SU-DHL-6 (cell line): ENCODE results near the gene CLEC5A.

Experiments
- H2AFZ ChIP-seq: fragments of 200-600 bp; sonication (generic); 2 replicates; pipeline ENCODE4 v1.6.1; 2014; ENCODE audit warnings: low read depth, mild to moderate bottlenecking, moderate library complexity, mixed read lengths, antibody characterized with exemption, low read length; ENCODE audit not compliant: severe bottlenecking
- H3F3A ChIP-seq: fragments of 200-600 bp; shearing (Covaris generic); 2 replicates; pipeline ENCODE4 v1.6.0; 2016; ENCODE audit warnings: antibody characterized with exemption, mild to moderate bottlenecking; ENCODE audit not compliant: insufficient read depth
- H3K27ac ChIP-seq: fragments of 200-600 bp; sonication (generic); 2 replicates; pipeline ENCODE4 v1.5.1; 2016; ENCODE audit warnings: low read depth, mild to moderate bottlenecking, low read length, moderate library complexity, mixed read lengths
- H3K27me3 ChIP-seq: fragments of 200-600 bp; sonication (generic), shearing (Covaris generic); 2 replicates; pipeline ENCODE4 v1.6.0; 2014; ENCODE audit warnings: mild to moderate bottlenecking, low read length
- H3K36me3 ChIP-seq: fragments of 200-600 bp; sonication (generic); 2 replicates; pipeline ENCODE4 v1.6.1; 2014; ENCODE audit warnings: mild to moderate bottlenecking, low read length, mixed read lengths
- H3K4me2 ChIP-seq: fragments of 300-600, 200-600 bp; shearing (Covaris generic), sonication (generic); 2 replicates; pipeline ENCODE4 v1.6.0; 2014; ENCODE audit warnings: low read length, low read depth, mild to moderate bottlenecking; ENCODE audit not compliant: poor library complexity, severe bottlenecking
- H3K4me3 ChIP-seq: fragments of 200-600 bp; sonication (generic); 2 replicates; pipeline ENCODE4 v1.5.1; 2014; ENCODE audit warnings: antibody characterized with exemption, low read length, mild to moderate bottlenecking, mixed read lengths; ENCODE audit not compliant: insufficient read depth, poor library complexity, severe bottlenecking
- H3K79me2 ChIP-seq: fragments of 200-600 bp; sonication (generic); 2 replicates; pipeline ENCODE4 v1.6.1; 2014; ENCODE audit warnings: mild to moderate bottlenecking, low read length, moderate library complexity; ENCODE audit not compliant: insufficient read depth
- H3K9ac ChIP-seq: fragments of 200-600 bp; sonication (generic); 2 replicates; pipeline ENCODE4 v1.7.0; 2014; ENCODE audit warnings: mild to moderate bottlenecking, low read length
- H3K9me2 ChIP-seq: fragments of 200-600 bp; sonication (generic); replicated peaks from 2 replicates; pipeline ENCODE4 v1.6.1; 2014; ENCODE audit warnings: low read length; ENCODE audit not compliant: insufficient read depth
- H3K9me3 ChIP-seq: fragments of 200-600 bp; sonication (generic); 2 replicates; pipeline ENCODE4 v1.6.1; 2014; ENCODE audit warnings: low read length, mixed read lengths; ENCODE audit not compliant: insufficient read depth
- H4K20me1 ChIP-seq: fragments of 200-600 bp; sonication (generic); 2 replicates; pipeline ENCODE4 v1.6.1; 2014; ENCODE audit warnings: low read depth, mild to moderate bottlenecking, antibody characterized with exemption, low read length, moderate library complexity, mixed read lengths
- EZH2phosphoT487 ChIP-seq: fragments of 200-600 bp; sonication (generic), shearing (Covaris generic); conservative IDR thresholded peaks from 2 replicates; pipeline ENCODE4 v1.6.1; 2018; ENCODE audit warnings: mild to moderate bottlenecking, antibody characterized with exemption, low read length, moderate library complexity, mixed read lengths
- TF ChIP-seq, protein P1 (sequence below): fragments of 200-600 bp; sonication (generic); IDR thresholded peaks from one replicate; pipeline ENCODE4 v1.5.1; 2017; ENCODE audit warnings: antibody characterized with exemption, mild to moderate bottlenecking, low read length, moderate library complexity; ENCODE audit not compliant: insufficient read depth, poor library complexity, severe bottlenecking

The CLEC5A gene

GRCh38 chr7:141946796-141947195, at the start of gene CLEC5A:
CLEC5A (minus strand) TSS chr7:141946974; CDS start chr7:141946292, 682 bp downstream.
- TF ChIP-seq EZH2phosphoT487: no peak
- TF ChIP-seq, protein P1, sequence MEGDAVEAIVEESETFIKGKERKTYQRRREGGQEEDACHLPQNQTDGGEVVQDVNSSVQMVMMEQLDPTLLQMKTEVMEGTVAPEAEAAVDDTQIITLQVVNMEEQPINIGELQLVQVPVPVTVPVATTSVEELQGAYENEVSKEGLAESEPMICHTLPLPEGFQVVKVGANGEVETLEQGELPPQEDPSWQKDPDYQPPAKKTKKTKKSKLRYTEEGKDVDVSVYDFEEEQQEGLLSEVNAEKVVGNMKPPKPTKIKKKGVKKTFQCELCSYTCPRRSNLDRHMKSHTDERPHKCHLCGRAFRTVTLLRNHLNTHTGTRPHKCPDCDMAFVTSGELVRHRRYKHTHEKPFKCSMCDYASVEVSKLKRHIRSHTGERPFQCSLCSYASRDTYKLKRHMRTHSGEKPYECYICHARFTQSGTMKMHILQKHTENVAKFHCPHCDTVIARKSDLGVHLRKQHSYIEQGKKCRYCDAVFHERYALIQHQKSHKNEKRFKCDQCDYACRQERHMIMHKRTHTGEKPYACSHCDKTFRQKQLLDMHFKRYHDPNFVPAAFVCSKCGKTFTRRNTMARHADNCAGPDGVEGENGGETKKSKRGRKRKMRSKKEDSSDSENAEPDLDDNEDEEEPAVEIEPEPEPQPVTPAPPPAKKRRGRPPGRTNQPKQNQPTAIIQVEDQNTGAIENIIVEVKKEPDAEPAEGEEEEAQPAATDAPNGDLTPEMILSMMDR: no peak
- Histone ChIP-seq H3K36me3 (no peaks in the 10 kb centered on the region), H3K79me2 (no peaks in the 10 kb centered on the region), H3K9me3 (no peaks in the 10 kb centered on the region), H3K27ac (no peak within 1 kb of the TSS), H3K4me3 (no peak within 1 kb of the TSS), H3K27me3 (no peaks in the 10 kb centered on the region), H4K20me1 (no peaks in the 10 kb centered on the region), H3K9ac (no peak within 1 kb of the TSS), H2AFZ (no peak within 1 kb of the TSS), H3K9me2 (no peaks in the 10 kb centered on the region), H3F3A (no peaks in the 10 kb centered on the region), H3K4me2 (no peak within 1 kb of the TSS)

DNA sequence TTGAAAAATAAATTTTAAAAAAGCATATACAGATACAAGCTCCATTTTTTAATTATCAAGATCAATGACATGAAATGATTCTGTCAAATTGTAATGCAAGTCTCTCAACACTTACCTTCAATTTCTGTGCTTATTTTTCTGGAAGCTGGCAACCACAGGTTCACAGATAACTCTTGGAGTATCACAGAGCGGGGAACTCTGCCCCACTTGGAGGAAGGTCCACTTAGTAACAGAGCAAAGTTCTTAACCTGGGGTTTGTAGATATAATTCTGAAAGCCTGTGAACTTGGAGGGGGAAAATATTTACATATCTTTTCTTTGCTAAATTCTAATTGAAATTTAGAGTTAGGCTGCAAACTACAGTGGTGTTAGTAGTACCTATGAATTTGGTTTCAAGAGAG, 46.6 kb upstream of the CLEC5A start:
- Histone ChIP-seq H3K9me3 (no peaks in the 10 kb centered on the region), H3K36me3 (no peaks in the 10 kb centered on the region), H3K4me2 (no peak overlapping the region), H3K27ac (no peak overlapping the region), H3K9ac (no peak overlapping the region), H3K4me3 (no peak overlapping the region), H3K27me3 (no peaks in the 10 kb centered on the region), H4K20me1 (no peaks in the 10 kb centered on the region), H3K9me2 (no peaks in the 10 kb centered on the region), H3F3A (no peaks in the 10 kb centered on the region), H3K79me2 (no peaks in the 10 kb centered on the region), H2AFZ (no peak overlapping the region)
- TF ChIP-seq, protein P1: no peak
- TF ChIP-seq EZH2phosphoT487: no peak

DNA sequence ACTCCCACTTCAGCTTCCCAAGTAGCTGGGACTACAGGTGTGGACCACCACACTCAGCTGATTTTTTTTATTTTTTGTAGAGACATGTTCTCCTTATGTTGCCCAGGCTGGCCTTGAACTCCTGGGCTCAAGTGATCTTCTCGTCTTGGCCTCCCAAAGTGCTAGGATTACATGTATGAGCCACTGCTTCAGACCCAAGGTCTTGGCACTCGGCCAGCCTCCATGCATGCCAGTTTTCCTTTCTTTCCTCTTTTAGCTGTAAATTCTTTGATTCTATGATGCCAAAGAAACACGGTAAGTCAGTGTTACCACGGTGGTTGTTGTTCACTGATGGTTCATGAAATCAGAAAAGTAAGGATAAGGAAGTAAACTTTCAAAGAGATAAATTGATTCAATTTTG, 45.9 kb upstream of the CLEC5A start:
- no peaks in the 10 kb centered on the region for H3K9me3 ChIP-seq
- no peak overlapping the region for H3K4me3 ChIP-seq
- no peaks in the 10 kb centered on the region for H3K9me2 ChIP-seq
- H2AFZ ChIP-seq: no peak overlapping the region
- no peaks in the 10 kb centered on the region for H3F3A ChIP-seq
- TF ChIP-seq, protein P1: no peak
- no peak for TF ChIP-seq EZH2phosphoT487
- H3K27me3 ChIP-seq: no peaks in the 10 kb centered on the region
- no peak overlapping the region for H3K27ac ChIP-seq
- no peak overlapping the region for H3K4me2 ChIP-seq
- no peak overlapping the region for H3K9ac ChIP-seq
- H3K36me3 ChIP-seq: no peaks in the 10 kb centered on the region
- no peaks in the 10 kb centered on the region for H3K79me2 ChIP-seq
- no peaks in the 10 kb centered on the region for H4K20me1 ChIP-seq
